HG03565 (cell line): ENCODE measurements around the gene SPAG6.
A peak's percentile ranks its signal among the peaks of the same experiment; 100 is the strongest.

ENCODE experiments used
- ATAC-seq: cut with Tn5 transposase; IDR thresholded peaks from one replicate; pipeline ENCODE4 v1.9.1; 2021; ENCODE audit warnings: mild to moderate bottlenecking, moderate library complexity; ENCODE audit not compliant: unreplicated experiment

SPAG6 gene

GRCh38 chr10:22429981-22430421 is 84.7 kb downstream of the SPAG6 start:
- peak; percentile 38 for ATAC-seq

GRCh38 chr10:22433875-22434274 is 88.6 kb downstream of the SPAG6 start:
- ATAC-seq, result no peak

DNA sequence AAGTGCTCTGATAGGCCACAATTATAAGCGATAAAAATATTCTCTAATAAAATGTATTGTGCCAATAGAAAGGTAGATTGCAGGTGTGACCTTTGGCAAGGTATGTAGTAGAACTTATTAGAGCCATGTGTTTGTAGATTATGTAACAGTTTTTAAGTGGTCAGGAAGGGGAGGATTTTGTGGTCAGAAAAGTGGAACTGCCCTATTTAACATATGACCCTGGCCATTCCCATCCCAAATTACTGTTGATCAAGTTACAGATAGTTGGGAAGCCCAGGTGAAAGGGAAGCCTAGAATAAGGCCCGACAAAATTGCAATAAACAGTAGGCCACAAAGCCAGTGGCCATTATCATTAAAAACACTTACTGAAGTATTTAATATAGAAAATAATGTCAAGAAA is 89.2 kb downstream of the SPAG6 start:
- ATAC-seq, result no peak

- no peak for ATAC-seq
Observed at GRCh38 chr10:22435650-22436049, 90.4 kb downstream of the SPAG6 start.

DNA sequence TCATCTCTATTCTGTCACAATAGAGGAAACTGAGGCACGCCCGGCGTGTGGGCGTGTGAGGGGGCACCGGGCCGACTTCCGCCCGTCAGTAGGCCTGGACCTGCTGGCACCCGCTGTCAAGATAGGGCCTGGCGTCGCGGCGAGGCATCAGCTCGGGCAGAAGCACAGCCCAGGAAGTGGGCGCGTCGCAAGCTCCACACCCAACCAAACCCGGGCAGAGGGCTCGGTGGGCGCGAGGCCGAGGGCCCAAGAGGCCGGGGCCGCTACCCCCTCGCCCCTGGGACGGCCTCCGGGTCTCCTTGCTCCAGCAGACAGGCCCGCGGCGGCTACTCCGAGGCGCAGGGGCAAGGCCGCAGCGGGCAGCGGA is 91.2 kb downstream of the SPAG6 start:
- peak; percentile 29 for ATAC-seq

GRCh38 chr10:22436893-22437619 is 91.8 kb downstream of the SPAG6 start:
- peak; percentile 68 for ATAC-seq

DNA sequence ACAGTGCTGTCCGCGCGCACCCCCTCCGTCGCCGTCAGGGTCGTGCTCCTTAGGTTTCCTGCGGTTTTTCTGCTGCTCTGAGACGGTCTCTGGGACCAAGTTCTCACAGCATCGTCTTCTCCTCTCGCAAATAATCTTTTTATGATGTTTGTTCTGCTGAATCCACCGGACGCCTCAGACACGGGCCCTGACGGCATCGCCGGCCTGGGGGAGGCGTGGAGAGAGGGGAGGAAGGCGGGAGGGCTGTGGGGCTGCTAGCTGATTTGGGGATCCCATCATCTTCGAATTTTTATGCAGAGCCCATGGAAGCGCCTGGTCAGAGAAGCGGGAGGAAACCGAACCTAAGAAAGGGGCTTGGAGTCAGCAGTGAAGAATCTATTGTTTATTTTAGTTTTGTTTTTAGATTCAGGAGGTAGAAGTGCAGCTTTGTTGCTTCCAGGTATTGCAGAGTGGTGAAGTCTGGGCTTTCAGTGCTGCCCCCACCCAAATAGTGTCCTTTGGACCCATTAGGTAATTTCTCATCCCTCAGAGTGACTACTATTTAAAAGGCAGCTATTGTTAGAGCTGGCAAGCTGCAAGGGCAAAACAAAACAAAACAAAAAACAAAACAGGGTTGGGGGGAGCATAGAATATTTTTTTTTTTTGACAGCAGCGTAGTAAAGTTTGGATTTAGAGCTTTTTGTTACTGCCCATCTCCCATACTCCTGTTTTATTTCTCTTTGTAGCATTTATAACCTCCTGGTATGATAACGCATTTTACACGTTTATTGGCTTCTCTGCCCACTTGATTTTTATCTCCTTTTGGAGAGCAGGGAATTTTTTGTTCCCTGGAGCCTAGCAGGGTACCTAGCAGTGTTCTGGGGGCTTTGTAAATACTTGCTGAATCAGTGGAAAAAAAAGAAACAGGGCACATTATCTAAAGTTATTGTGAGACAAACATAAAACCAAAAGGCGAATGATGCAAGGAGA is 92.6 kb downstream of the SPAG6 start:
- peak; percentile 7 for ATAC-seq

DNA sequence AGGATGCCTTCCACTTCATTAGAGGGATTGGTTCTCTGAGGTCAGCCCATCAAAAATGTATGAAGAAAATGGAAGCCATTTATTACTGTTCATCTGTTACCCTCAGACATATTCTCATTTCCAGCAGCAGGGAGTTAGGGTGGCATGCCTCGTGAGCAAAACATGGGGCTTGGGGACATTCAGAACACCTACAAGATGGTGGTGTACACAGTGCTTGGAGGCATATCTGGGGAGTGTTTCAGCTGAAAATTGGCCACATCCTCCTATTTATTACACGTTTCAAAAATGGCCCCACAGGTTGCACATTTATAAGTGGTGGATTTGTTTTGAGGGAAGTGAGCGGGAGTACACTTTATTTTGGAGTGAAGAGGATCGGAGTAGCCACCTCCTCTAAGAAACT is 93.4 kb downstream of the SPAG6 start:
- ATAC-seq, result no peak

GRCh38 chr10:22442063-22442462 is 96.8 kb downstream of the SPAG6 start:
- no peak for ATAC-seq

DNA sequence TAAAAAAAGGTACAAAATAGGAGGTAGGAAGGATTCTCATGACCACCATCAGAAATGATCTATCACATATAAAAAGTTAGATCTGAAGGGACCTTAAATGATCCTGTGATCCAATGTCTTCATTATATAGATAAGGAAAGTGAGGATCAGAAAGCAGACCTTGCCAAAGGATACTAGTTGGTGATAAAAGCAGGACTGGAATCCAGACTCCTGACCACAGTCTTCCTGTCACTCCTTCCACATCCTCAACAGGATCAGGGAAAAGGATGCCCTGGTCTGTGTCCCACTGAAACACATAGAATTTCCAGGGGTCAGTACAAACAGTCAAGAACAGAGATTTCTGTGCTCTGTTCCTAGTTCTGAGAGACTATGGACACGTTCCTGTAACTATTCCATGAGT is 97.2 kb downstream of the SPAG6 start:
- no peak for ATAC-seq

- no peak for ATAC-seq
Observed at GRCh38 chr10:22443175-22443901, 98.0 kb downstream of the SPAG6 start.

- no peak for ATAC-seq
Observed at GRCh38 chr10:22444219-22444788, 99.0 kb downstream of the SPAG6 start.

DNA sequence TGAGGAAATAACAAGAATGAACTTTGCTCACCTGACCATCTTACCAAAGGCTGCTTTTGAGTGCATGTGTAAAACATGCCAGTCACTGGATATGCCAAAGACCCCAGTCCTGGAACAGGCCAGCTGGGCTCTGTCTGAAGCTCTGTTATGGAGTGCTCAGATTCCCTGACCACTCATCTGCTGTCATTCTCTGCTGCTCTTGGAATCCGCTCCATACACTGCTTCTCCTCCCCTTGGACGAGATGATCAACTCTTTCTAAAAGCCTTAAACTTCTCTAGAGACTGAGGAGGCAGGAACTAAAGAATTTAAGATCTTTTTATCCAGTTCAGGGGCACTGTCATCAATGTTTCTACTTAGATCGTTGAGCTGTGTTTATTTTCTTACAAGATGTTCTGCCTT is 100.2 kb downstream of the SPAG6 start:
- ATAC-seq, result no peak

- ATAC-seq, result no peak
Observed at GRCh38 chr10:22447068-22447467, 101.8 kb downstream of the SPAG6 start.

GRCh38 chr10:22451346-22451745 is 106.0 kb downstream of the SPAG6 start:
- ATAC-seq, result no peak

GRCh38 chr10:22453320-22453719 is 108.0 kb downstream of the SPAG6 start:
- no peak for ATAC-seq

GRCh38 chr10:22453948-22454591 is 108.8 kb downstream of the SPAG6 start:
- ATAC-seq, result no peak

DNA sequence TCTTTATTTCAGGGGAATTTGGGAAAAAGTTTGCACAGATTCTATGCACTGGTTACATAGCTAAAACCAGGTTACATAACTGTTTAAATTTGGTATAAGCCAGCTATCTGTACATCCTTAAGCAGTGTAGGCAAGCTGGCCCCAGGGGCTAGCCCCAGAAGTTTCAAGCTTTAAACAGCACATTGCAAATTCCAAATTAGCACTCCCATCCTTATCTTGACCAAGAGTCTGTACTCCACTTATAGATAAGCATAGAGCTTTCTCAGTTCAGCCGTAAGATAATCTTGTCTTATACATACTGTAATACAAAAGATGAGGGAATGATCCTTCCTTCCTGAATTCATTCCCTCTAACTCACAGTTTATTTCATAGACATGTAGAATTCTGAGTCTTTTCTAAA is 109.3 kb downstream of the SPAG6 start:
- ATAC-seq, result no peak

DNA sequence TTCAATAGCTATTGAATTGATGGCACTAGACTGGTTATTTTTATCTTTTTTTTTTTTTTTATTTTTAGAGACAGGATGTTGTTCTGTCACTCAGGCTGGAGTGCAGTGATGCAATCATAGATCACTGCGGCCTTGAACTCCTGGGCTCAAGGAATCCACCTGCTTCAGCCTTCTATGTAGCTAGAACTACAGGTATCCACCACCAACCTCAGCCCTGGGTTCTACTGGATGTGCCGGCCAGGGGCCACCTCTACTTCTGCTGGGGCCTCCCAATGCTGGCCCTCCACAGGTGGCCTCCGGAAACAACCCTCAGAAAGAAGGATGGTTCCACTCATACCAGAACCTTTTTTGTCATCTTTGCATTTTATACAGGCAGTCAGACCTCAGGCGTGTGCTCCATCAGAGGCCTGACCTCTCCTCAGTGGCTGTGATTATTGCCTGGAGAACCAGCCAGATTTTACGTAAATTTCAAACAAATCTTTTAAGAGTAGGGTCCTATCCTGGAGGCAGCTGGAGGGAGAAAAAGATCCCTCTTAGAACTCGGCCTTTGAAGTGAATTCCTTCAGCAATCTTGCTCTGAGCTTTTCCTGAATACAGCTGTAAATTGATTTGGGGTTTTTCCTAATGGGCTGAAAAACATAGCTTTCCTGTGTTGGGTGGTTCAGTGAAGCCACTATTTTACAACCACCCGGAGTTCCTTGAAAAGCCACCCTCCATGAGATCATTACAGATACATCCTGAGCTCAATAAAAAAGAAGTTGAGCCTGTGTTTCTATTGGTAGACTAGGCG is 110.0 kb downstream of the SPAG6 start:
- no peak for ATAC-seq

GRCh38 chr10:22456486-22456885 is 111.2 kb downstream of the SPAG6 start:
- no peak for ATAC-seq
